Anterior cingulate cortex (tissue), 58 donors: ENCODE results near the gene RNF220.

Experiments
- DNase-seq, 58 donors: peaks; one replicate each; lab custom pipeline; 2025; lab: John Stamatoyannopoulos, UW

Gene RNF220

DNA sequence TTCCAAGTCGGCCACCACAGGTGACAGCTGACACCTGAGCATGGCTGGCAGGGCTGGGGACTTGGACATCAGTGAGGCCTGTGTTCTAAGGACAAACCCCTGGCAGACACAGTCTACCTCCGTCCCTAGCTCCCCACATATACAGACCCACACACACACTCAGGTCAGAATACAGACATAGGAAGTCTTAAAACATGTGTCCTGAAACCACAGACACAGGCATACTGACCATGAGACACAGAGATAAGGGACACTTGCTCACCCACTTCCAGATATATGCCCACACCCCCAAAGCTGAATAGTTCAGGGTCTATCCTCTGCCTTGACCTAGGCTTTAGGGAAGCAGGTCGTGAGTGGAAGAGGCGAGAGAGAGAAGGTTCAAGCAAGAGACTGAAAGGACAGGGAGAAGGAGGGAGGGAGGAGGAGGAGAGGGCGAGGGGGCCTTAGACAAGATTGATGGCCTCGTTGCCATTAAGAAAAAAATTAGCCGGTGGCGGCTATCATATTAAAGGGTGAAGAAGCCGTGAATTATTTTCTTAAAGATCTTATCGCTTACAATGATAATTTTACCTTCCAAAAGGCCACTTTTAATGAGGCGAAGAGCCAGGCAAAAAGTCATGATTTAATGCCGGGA is 219.3 kb downstream of the RNF220 start:
- no peak for DNase-seq

DNA sequence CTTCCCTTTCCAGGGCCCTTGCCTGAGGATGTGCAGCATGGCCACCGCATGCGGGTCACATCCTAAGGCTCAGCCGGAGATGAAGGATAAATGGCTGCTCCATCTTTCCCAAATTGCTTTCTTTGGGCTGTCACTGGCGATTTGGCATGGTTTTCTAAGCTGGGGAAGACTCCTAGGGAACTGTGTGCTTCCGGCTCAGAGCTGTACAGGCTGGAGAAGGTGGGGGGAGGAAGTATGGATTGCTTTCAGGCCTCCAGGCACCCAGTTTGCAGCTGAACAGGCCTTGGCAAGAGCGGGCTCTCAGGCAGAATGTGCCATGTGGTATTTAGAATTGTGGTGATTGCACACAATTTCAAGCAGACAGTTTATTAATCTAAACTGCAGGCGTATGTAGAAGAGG is 220.3 kb downstream of the RNF220 start:
- DNase-seq = no peak

DNA sequence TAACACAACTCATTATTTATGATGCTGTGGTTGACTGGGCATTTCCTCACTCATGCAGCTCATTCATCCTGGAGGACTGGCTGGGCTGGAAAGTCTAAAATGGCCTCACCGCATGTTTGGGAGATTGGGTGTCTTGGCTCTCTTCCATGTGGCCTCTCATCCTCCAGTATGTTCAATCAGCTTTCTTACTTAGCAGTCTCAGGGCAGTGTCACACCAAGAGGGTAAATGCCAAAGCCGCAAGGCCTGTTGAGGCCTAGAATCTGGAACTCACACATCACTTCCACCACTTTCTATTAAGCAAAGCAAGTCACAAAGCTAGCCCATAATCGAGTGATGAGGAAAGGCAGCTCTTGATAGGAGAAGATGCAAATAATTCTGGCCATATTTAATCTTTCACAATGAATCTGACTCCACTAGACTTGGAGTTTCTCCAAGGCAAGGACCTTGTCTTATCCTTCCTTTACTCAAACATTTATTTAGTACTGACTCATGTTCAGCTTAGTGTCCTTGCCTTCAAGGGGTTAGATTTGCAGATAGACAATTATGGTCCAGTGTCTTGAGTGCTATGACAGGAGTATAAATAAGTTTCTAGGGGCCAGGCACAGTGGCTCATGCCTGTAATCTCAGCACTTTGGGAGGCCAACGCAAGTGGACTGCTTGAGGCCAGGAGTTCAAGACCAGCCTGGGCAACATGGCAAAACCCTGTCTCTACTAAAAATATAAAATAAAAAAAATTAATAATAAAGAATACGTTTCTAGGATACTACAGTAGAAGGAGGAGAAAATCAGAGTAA is 224.1 kb downstream of the RNF220 start:
- no peak for DNase-seq

DNA sequence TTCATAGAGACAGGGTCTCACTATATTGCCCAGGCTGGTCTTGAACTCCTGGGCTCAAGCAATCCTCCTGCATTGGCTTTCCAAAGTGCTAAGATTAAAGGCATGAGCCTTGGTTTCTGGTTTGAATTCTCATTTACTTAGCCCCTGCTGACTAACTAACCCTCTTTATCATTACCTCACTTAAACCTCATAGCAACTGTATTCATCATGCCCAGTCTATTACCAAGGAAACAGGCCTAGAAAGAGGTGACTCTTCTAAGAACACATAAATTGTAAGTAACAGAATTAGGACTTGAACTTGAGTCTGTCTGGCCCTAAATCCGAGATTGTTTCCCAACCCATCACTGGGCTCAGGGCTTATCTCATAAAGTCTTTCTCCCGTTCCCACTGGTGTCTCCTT is 225.1 kb downstream of the RNF220 start:
- DNase-seq = no peak

DNA sequence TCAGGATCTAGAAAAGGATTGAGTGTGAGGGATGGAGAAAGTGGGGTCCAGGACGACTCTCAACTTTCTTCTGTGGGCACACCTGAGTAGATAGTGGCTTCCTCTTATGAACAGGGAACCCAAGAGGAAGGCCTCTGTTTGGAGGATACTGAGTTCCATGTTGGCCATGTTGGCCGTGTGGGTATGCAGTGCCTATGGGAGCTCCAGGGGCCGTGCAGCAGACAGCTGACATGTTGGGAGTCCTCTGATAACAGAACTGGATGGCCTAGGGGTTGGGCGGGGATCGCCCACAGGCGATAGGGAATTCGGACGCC is 226.2 kb downstream of the RNF220 start:
- peak in 1 of 58 donors; percentile 73 for DNase-seq

DNA sequence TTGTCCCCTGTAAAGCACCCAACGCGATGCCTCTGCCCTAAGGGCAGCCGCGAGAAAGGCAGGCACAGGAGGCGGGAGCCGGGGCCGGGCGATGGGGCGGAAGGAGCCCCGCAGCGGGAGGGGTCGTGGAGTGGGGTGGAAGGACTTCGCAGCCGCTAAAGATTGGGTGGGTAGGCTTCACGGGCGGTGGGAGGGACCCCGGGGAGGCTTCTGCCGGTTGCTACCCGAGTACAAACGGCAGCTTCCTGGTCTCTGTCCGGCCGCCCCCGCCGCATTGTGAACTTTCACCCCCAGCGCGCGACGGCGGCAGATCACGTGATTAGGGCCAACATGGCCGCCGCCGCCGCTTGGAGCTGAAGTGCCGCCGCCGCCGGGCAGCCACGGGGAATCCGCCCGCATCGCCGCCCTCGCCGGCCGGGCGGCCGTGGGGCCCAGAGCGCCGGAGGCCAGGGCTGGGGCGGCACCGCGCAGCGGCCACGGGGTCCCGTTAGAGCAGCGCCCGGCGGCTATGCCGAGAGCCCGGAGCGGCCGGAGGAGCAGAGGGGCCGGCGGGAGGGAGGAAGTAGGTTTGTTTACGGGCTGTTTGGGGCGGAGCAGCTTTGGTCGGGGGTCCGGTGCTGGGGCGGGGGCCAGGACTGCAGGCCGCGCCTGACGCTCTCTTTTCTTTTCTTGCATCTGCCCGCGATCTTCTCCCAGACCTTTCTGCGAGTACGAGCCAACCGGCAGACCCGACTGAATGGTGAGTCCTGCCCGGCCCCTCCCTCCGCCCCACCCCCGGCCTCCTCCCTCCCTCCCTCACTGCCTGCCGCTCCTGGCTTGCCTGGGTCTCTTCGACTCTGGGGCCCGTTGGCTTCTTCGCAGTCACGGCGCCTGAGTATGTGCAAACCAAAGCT is 226.8 kb downstream of the RNF220 start:
- DNase-seq = peak in 57 of 58 donors; percentile 43 to 88 (median 74)

DNA sequence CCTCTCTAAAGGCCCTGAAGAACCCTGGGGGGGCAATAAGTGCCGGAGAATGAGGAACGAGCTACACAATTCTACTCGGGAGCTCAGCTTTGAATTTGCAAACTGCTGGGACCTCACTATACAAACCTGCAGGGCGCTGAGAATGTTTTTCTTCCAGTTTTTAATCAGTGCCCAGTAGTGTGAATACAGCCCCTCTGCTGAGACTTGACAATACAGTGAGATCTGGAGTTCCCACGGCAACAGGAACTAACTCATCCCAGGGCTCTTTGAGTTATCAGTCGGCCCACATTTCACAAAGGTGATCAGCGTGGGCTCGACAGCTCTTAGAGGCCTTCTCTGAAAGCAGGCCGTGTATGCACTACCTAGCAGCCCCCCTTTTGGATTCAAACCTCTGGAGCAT is 227.5 kb downstream of the RNF220 start:
- no peak for DNase-seq

DNA sequence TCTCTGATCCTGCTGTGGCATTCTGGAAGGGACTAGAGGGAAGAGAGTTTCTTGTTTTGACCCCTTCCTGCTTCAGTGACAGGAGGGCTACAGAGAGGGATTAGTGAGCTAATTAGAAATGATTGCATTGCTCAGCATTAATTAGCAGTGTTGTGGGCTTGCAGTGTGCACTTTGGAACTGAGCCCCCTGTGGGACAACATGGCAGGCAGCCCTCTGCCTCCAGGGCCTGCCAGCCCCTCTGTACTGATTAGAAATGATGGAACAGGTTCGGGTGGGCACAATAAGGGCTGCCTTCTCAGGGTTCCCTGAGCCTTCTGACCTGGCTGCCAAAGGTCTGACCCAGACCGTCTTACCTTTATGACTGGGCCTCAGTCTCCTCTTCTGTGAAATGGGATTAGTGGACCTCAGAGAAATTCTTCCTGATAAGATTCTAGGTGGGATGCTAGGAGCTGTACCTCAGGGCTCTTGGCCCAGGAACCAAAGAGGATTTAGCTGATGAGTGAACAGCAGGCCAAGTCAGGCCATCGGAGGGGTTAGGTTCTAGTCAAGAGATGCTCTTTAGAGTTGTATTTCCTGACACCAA is 229.6 kb downstream of the RNF220 start:
- DNase-seq = no peak

DNA sequence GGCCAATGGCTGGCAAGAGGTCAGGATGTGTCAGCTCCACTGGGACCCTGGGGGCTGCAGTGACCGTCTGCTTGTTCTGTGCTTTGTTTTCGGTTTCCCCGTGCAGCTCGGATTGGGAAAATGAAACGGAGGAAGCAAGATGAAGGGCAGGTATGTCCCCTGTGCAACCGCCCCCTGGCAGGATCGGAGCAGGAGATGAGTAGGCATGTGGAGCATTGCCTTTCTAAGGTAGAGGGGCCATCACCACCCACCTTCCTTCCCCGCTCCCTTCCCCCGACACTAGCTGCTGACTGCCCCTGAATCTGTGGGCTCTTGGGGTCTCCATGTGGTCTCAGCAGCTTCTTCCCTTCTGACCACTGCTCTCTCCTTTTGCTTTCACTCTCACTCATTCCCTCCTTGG is 230.4 kb downstream of the RNF220 start:
- DNase-seq = no peak

DNA sequence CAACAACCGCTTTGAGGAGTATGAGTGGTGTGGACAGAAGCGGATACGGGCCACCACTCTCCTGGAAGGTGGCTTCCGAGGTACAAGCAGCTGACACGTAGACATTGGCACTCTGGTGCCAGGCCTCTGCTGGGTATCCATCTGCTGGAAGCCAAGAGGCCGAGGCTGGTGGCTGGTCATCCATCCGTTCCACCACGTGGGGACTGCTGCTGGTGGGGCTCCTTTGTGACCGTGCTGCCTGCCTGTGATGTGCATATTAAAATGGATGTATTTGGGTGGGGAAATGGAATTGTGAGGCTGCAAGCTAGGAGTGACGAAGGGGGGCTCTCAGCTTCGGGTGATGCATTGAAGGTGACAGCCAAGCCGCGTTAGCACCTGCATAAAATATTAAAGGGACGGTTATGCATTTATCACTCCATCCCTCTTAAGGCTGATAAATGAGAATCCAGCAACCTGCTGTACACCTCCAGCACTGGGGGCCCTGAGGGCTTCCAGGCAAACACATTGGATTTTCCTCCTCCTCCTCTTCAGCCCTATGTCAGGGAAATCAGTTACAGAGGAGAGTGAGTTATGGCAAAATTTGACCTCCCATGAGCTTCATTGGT is 231.1 kb downstream of the RNF220 start:
- DNase-seq = no peak

DNA sequence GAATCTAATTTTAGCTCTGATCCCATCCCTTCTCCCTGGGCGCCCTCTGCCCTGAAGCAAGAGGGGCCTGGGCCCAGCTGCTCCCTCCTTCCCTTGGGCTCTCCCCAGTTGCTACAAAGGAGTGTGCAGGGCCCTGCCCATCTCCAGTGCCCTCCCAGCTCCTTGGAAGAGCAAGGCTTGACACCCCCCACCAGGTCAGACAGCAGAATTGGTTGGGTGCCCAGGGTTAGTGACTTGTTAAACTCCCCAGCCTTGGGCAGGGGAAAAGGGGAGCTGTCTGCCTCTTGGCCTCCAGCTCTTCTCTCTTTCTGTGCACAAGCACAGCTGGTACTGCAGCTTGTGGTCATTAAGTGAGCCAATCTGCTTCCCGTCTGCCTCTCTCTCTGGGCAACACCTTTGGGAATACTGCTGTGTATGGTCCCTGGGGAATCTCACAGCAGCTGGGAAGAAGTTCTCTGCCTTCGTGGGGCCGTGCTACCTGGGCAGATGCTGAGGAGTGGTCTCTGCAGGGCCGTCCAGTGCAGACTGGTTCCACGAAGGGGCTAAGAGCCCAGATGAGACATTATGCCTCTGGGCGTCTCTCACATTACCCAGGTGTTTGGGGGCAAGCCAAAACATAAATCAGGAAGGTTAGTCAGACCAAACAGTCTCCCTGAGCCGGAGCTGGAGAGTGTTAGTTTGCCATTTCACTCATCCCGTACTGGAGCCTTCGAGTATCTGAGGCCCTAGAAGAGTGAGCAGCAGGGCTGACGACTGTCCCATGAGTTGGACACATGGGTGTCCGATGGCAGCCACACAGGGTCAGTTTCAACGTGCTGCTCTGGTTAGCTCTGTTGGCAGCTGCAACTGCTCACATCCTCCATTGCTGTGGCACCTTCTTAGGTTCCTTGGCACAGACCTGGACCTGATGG is 231.9 kb downstream of the RNF220 start:
- DNase-seq = no peak

DNA sequence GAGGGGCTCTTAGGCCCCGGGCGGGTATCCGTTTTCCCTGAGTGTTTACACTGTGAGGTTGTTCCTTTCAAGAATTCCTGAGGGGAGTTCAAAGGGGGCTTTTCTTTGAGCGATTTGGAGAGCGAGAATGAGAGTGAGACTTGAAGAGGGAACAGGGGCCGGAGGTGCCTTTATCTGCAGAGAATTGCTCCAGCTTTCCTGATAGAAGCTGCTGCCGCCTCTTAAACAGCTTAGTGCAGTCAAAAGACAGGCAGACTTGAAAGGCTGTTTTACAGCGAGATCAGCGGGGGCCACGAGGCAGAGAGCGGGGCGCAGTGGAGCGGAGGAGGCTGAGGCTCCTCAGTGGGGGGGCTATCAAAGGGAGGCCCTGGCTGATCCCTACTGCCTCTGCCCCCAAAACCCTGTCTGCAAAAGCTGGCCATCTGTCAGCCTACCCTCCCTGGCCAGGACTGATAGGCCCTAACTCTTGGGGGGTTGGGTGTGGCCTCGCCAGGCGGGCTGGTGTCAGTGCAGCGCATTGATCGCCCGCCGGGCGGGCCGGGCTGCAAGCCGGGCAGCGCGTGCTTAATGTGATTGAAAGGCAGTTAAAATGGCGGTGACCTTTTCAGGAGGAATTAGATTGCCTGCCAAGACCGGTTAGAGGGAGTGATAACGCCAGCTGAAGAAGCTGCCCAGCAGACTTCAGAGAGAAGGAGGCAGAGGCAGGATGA is 232.8 kb downstream of the RNF220 start:
- no peak for DNase-seq

DNA sequence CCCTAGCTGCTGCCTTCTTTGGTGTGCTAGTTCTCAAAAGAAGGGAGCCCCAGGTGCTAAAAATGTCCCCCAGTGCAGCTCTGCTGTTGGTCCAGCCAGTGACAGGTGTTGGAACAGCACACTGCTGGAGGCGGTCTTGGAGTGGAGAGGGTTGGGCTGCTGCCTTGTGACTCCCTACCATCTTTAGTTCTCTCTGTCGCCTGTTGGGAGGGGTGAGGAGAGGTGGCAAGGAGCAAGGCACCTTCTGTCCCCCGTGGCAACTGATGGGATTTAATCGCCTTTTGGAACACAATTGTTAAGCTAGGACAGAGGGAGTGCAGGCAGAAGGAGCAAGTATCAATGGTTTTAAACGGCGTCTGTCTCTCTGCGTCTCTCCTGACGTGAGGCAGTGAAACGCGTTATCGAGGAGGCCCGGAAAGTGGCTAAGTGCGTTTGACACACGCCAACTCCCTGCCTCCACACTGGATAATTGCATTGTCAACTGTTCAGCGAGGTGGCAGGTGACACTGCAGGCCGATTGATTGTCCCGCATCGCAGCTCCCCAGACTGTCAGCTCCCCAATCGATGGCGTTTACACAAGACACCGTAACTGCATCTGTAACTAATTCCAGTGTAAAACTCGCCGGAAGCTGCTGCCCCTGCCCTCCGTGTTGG is 235.3 kb downstream of the RNF220 start:
- peak in 1 of 58 donors; percentile 27 for DNase-seq

DNA sequence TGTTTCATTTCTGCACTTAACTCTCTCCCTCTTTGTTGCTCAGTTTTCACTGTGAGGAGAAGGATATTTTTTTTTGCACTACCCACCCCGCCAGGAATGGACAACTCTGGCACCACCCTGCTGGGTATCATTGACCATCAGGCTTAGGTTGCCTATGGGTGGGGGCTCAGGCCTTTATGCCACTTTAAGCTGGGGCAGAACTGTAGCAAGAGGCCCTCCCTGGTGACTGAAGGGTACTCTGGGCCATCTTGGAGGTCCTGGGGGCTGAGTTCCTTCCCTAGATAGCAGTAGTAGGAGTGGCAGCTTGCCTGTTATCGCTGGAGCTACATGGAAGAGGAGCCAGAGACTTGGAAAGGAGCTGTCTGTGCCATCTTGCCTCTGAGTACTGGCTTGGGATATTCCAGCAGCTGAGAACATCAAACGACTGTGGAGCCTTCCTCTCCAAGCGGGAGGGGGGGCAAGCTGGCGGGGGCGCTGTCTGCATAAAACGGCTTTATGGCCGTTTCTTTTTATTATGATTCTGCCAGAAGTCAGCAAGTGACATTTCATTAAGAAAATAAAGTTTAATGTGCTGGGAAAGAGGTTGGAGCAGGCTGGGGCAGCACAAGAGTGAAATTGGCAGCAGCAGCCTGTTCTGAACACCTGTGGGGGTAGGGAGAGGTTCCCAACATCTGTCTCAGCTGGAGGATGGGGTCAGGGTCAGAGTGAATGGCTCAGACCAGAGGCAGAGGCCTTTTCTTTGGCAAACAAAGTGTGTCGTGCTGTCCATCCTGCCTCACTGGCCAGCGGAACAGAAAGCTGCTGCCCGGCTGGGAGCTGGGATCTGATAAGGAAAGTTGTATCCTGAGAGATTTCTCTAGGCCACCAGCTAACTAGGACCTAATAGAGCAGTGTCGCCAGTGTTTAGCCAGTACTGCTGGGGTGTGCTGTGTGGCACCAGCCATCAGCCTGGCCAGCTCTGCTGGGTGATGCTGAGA is 236.4 kb downstream of the RNF220 start:
- peak in 1 of 58 donors; percentile 11 for DNase-seq

DNA sequence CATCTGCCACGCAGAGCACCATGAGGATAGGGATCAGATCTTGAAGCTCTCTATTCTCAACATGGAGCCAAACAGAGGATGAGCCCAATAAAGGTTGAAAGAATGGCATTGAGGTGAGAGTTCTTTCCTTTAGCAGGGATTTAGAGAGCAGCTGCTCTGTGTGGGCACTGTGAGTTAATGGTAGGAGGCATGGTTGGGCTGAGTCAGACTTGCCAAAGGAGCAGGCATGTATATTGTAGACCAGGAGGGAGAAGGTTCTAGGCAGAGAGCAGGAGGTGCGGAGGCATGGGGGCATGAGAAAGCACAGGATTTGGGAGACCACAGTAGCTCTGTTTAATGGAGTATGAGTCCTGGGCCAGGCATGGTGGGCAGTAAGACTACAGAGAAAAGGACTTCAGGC is 237.2 kb downstream of the RNF220 start:
- DNase-seq = peak in 6 of 58 donors; percentile 10 to 40 (median 26)

DNA sequence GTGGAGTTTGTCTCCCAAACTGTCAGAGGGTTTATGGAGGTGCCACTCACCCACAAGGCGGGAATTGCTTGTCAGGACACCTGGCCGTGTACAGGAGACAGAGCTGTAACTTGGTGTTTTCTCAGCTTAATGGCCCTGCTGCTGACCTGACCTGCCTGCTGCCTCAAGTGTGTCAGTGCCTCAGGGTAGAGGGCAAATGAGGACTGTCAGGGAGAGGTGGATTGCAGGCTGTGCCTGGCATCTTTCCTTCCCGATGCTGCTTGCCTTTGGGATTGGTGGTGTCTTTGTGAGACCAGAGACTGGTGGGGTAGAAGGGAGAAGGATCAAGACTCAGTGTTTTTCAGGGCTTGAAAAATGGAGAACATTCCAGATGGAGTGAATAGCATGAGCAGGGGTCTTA is 237.9 kb downstream of the RNF220 start:
- DNase-seq = no peak

DNA sequence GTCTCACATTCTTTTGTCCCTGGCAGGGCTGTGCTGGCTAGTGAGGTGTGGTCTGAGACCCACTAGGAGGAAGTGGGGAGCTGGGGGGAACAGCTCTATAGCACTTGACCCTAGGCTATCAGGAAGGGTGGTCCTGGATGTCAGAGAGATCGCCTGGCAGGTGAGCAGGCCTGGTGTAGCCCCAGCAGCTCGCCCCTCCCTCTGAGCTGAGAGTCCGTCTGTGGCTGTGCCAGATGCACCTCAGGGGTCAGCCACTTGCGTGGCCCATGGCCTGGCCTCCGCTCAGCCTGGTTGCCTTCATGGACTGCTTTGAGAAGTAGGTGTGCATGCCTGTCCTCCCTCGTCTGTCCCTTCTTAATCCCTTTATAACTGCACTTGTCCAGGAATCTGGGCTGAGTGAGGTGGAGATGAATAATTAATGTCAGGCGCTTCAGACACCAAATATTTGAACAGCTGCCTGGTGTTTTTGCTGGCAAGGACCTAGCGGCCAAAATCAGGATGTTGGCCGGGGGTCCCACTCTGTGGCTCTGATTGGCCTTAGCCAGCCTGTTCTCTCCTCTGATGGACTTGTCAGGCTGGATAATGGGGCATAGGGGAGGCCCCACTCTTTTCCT is 238.8 kb downstream of the RNF220 start:
- DNase-seq = peak in 5 of 58 donors; percentile 10 to 52 (median 18)
